Epithelial cell of prostate (primary cell): ENCODE data around the gene HCN1.
A peak's percentile ranks its signal among the peaks of the same experiment; 100 is the strongest.

ENCODE experiments used
- DNase-seq: peaks from one replicate; pipeline ENCODE4 v3.0.0-alpha.2; 2011; ENCODE audit warnings: low read depth, low spot score
- H3K27ac ChIP-seq: fragments of 450-650 bp; 2 replicates; pipeline ENCODE4 v1.5.1; 2017; ENCODE audit warnings: mild to moderate bottlenecking

The HCN1 gene

GRCh38 chr5:45696206-45696836 is at the start of gene HCN1:
TSS of gene HCN1 (minus strand) at chr5:45696380.
- no peak within 1 kb of the TSS for H3K27ac ChIP-seq
- peak; percentile 22 for DNase-seq

- H3K27ac ChIP-seq = no peak overlapping the region
- no peak for DNase-seq
Measured at GRCh38 chr5:45741110-45741509, 44.9 kb upstream of the HCN1 start.

GRCh38 chr5:45737153-45737552 is 41.0 kb upstream of the HCN1 start:
- no peak for DNase-seq

GRCh38 chr5:45725537-45725936 is 29.4 kb upstream of the HCN1 start:
- no peak for DNase-seq

More at GRCh38 chr5:45737153-45737552, 41.0 kb upstream of the HCN1 start:
- H3K27ac ChIP-seq = no peak overlapping the region

GRCh38 chr5:45697201-45697600 is 1.0 kb upstream of the HCN1 start:
- H3K27ac ChIP-seq = no peak overlapping the region
- DNase-seq = no peak

More at GRCh38 chr5:45725537-45725936, 29.4 kb upstream of the HCN1 start:
- no peak overlapping the region for H3K27ac ChIP-seq

- H3K27ac ChIP-seq = no peak overlapping the region
- no peak for DNase-seq
Measured at GRCh38 chr5:45695804-45696156, 400 bp downstream of the HCN1 start.

- H3K27ac ChIP-seq = no peak overlapping the region
- no peak for DNase-seq
Measured at GRCh38 chr5:45694971-45695803, 993 bp downstream of the HCN1 start.

- no peak overlapping the region for H3K27ac ChIP-seq
- DNase-seq = no peak
Measured at GRCh38 chr5:45694255-45694814, 1.8 kb downstream of the HCN1 start.

- DNase-seq = no peak
- H3K27ac ChIP-seq = no peak overlapping the region
Measured at GRCh38 chr5:45692481-45692880, 3.7 kb downstream of the HCN1 start.

GRCh38 chr5:45691656-45692055 is 4.5 kb downstream of the HCN1 start:
- H3K27ac ChIP-seq = no peak overlapping the region
- no peak for DNase-seq

GRCh38 chr5:45687701-45688100 is 8.5 kb downstream of the HCN1 start:
- DNase-seq = no peak
- H3K27ac ChIP-seq = no peak overlapping the region

- H3K27ac ChIP-seq = no peak overlapping the region
- DNase-seq = no peak
Measured at GRCh38 chr5:45686620-45687019, 9.6 kb downstream of the HCN1 start.

GRCh38 chr5:45684118-45684517 is 12.1 kb downstream of the HCN1 start:
- no peak for DNase-seq
- no peak overlapping the region for H3K27ac ChIP-seq

- no peak overlapping the region for H3K27ac ChIP-seq
- no peak for DNase-seq
Measured at GRCh38 chr5:45680950-45681349, 15.2 kb downstream of the HCN1 start.

GRCh38 chr5:45677524-45677923 is 18.7 kb downstream of the HCN1 start:
- no peak overlapping the region for H3K27ac ChIP-seq
- DNase-seq = no peak

- no peak overlapping the region for H3K27ac ChIP-seq
- no peak for DNase-seq
Measured at GRCh38 chr5:45672271-45672670, 23.9 kb downstream of the HCN1 start.

GRCh38 chr5:45648744-45649143 is 47.4 kb downstream of the HCN1 start:
- DNase-seq = no peak
- H3K27ac ChIP-seq = no peak overlapping the region

GRCh38 chr5:45643056-45643455 is 53.1 kb downstream of the HCN1 start:
- H3K27ac ChIP-seq = no peak overlapping the region
- DNase-seq = no peak

GRCh38 chr5:45642370-45642769 is 53.8 kb downstream of the HCN1 start:
- H3K27ac ChIP-seq = no peak overlapping the region
- no peak for DNase-seq

GRCh38 chr5:45639040-45639439 is 57.1 kb downstream of the HCN1 start:
- no peak for DNase-seq
- no peak overlapping the region for H3K27ac ChIP-seq

- H3K27ac ChIP-seq = no peak overlapping the region
- DNase-seq = no peak
Measured at GRCh38 chr5:45627076-45627656, 69.0 kb downstream of the HCN1 start.
